ENCODE measurements around the gene B3GNT3. TPM values are rescaled to one million over a fixed set of nuclear protein-coding genes. Genes with fewer than 3 reads are reported as not detected.
A peak's percentile ranks its signal among the peaks of the same experiment; 100 is the strongest.

Gene B3GNT3
- total RNA-seq, 1 experiment from 2014 or later = 22.2 TPM

DNA sequence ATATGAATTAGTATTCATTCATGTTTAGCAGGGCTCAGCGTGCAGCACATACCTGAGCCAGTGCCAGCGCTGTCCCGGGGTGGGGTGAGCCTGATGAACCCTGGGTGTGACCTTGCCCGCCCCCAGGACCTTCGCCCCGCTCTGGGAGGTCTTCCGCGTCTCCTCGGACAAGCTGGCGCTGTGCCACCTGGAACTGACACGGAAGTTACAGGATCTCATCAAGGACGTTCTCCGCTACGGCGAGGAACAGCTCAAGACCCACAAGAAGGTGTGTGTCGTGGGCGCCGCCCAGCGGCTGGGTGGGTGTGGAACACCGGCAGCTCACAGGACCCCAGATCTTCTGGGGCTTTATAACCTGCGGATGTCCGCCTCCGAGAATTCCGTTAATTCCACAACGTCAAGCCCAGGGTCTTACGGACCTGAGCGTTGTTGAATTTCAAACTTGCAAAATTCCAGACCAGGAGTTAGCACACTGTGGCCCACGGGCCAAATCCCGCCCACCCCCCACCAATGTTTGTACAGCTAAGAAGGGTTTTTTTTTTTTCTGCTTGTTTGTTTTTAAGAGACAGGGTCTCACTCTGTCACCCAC is 28.3 kb upstream of the B3GNT3 start (continued):
- peak; percentile 34 for TF ChIP-seq TCF7L2 (IDR thresholded peaks at IDR 0.05; ENCODE audit: borderline replicate concordance, extremely low read depth, insufficient read depth, insufficient read length)

DNA sequence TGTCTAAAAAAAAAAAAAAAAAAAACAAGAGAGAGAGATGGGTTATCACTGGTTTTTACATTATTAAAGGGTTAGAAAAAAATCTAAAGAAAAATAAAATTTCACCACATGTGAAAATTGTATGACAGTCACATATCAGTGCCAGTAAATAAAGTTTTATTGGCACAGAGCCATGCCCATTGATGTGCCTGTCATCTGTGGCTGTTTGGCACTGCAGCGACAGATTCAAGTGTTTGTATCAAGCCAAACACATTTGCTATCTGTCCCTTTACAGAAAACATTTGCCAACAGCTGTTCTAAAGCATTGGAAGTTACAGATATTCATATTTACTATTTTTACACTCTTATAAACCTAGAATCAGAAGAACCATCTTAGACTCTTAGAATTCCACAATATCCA is 27.4 kb upstream of the B3GNT3 start:
- Histone ChIP-seq H3K36me3 (ENCODE audit: control insufficient read depth in 1 of 2, insufficient read depth in 2 of 2, low read length in 2 of 2) (no peaks in the 10 kb centered on the region), H3K9me3 (ENCODE audit: control insufficient read depth in 1 of 2, insufficient read depth in 1 of 2, low read depth in 1 of 2, low read length in 2 of 2) (no peaks in the 10 kb centered on the region), H3K4me3 (replicated peaks in 1 of 2; ENCODE audit: low read depth in 1 of 2, low read length in 2 of 2) (no peak overlapping the region), H3K27ac (ENCODE audit: low read depth, low read length) (no peak overlapping the region), H3K9me2 (ENCODE audit: insufficient read depth) (no peaks in the 10 kb centered on the region), H3K4me1 (ENCODE audit: control insufficient read depth in 1 of 2, insufficient read depth in 2 of 2, low read length in 2 of 2) (peaks cover 20 to 30% of the 10 kb centered on the region in 2 experiments), H3K4me2 (ENCODE audit: low read length) (no peak overlapping the region), H3K9ac (ENCODE audit: low read length) (no peak overlapping the region), H3K27me3 (ENCODE audit: insufficient read depth, low read length) (no peaks in the 10 kb centered on the region), H2AFZ (ENCODE audit: low read depth, low read length, poor library complexity, severe bottlenecking) (no peak overlapping the region), H3K79me2 (ENCODE audit: insufficient read depth, low read length) (no peaks in the 10 kb centered on the region), H4K20me1 (ENCODE audit: insufficient read depth) (no peaks in the 10 kb centered on the region)
- intact Hi-C loops (cut with micrococcal nuclease) = loop anchor here (5.0 kb wide), 4 partner anchors 50 to 325 kb away; partner anchors contain the start of gene MAP1S
- ChIA-PET CTCF (interaction anchor here (1.7 to 2.3 kb wide), 5 partner anchors 8 to 162 kb away, joined by 5 to 30 read pairs (median 13); partner anchors contain the start of gene RPL18A), POLR2A (interaction anchor here (0.7 to 1.0 kb wide), 2 partner anchors 63 to 87 kb away, joined by 3 to 4 read pairs; no protein-coding TSS in a partner anchor), RAD21 (ENCODE audit: low non-redundant PET in 1 of 2, low total read pairs in 2 of 2, uncharacterized antibody in 2 of 2, unreplicated experiment in 2 of 2) (interaction anchor here (0.7 to 1.3 kb wide), 2 partner anchors 63 to 71 kb away, joined by 3 read pairs; no protein-coding TSS in a partner anchor)
- ATAC-seq = no peak
- TF ChIP-seq RAD21 (IDR thresholded peaks at IDR 0.05; ENCODE audit: low read depth) = no peak
- TF ChIP-seq, protein P1, sequence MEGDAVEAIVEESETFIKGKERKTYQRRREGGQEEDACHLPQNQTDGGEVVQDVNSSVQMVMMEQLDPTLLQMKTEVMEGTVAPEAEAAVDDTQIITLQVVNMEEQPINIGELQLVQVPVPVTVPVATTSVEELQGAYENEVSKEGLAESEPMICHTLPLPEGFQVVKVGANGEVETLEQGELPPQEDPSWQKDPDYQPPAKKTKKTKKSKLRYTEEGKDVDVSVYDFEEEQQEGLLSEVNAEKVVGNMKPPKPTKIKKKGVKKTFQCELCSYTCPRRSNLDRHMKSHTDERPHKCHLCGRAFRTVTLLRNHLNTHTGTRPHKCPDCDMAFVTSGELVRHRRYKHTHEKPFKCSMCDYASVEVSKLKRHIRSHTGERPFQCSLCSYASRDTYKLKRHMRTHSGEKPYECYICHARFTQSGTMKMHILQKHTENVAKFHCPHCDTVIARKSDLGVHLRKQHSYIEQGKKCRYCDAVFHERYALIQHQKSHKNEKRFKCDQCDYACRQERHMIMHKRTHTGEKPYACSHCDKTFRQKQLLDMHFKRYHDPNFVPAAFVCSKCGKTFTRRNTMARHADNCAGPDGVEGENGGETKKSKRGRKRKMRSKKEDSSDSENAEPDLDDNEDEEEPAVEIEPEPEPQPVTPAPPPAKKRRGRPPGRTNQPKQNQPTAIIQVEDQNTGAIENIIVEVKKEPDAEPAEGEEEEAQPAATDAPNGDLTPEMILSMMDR (IDR thresholded peaks at IDR 0.05 in 2 of 3, conservative IDR thresholded peaks at IDR 0.05 in 1 of 3; ENCODE audit: borderline replicate concordance in 1 of 3, insufficient read depth in 1 of 3, low read depth in 2 of 3, low read length in 2 of 3) = no peak
- DNase-seq (ENCODE audit: low read depth, low spot score) = no peak
- BruUV-seq (replicated peaks) = no TSS peak

DNA sequence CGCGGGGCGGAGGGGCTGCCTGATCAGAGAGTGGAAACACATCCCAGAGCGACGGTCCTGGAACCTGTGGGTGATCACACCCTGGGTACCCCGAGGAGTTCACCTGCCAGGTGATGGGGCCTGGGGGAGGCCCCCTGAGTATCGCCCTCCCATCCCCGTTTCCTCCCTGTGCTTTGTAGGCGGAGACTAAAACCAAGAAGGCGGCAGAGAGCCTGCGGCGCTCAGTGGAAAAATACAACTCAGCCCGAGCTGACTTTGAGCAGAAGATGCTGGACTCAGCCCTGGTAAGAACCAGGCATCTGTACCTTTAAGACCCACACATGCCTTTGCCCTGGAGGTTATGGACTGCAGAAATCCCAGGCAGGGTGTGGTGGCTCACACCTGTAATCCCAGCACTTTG is 24.3 kb upstream of the B3GNT3 start:
- DNase-seq (ENCODE audit: low read depth, low spot score) = no peak
- ChIA-PET RAD21 (ENCODE audit: low non-redundant PET in 1 of 2, low total read pairs in 2 of 2, uncharacterized antibody in 2 of 2, unreplicated experiment in 2 of 2) (no interaction called here), CTCF (no interaction called here), POLR2A (no interaction called here)
- Histone ChIP-seq H4K20me1 (ENCODE audit: insufficient read depth) (no peaks in the 10 kb centered on the region), H3K4me1 (ENCODE audit: control insufficient read depth in 1 of 2, insufficient read depth in 2 of 2, low read length in 2 of 2) (peaks cover 15 to 23% of the 10 kb centered on the region in 2 experiments), H3K27me3 (ENCODE audit: insufficient read depth, low read length) (no peaks in the 10 kb centered on the region), H3K79me2 (ENCODE audit: insufficient read depth, low read length) (no peaks in the 10 kb centered on the region), H3K9me3 (ENCODE audit: control insufficient read depth in 1 of 2, insufficient read depth in 1 of 2, low read depth in 1 of 2, low read length in 2 of 2) (no peaks in the 10 kb centered on the region), H3K4me3 (replicated peaks in 1 of 2; ENCODE audit: low read depth in 1 of 2, low read length in 2 of 2) (no peak overlapping the region), H3K36me3 (ENCODE audit: control insufficient read depth in 1 of 2, insufficient read depth in 2 of 2, low read length in 2 of 2) (no peaks in the 10 kb centered on the region), H3K4me2 (ENCODE audit: low read length) (no peak overlapping the region), H3K9me2 (ENCODE audit: insufficient read depth) (no peaks in the 10 kb centered on the region), H3K9ac (ENCODE audit: low read length) (no peak overlapping the region), H2AFZ (ENCODE audit: low read depth, low read length, poor library complexity, severe bottlenecking) (no peak overlapping the region), H3K27ac (ENCODE audit: low read depth, low read length) (no peak overlapping the region)
- intact Hi-C loops (cut with micrococcal nuclease) = no loop called here
- no peak for TF ChIP-seq RAD21 (IDR thresholded peaks at IDR 0.05; ENCODE audit: low read depth)
- no peak for TF ChIP-seq CBX3 (IDR thresholded peaks at IDR 0.05; ENCODE audit: low read depth)
- no peak for TF ChIP-seq POLR2AphosphoS5 (IDR thresholded peaks at IDR 0.05; ENCODE audit: low read depth, low read length)
- TF ChIP-seq ZNF274 (IDR thresholded peaks at IDR 0.05; ENCODE audit: low read depth, low read length) = no peak
- no peak for TF ChIP-seq EZH2 (IDR thresholded peaks at IDR 0.05)
- no peak for TF ChIP-seq JUND (IDR thresholded peaks at IDR 0.05)
- no peak for TF ChIP-seq FOSL1 (IDR thresholded peaks at IDR 0.05; ENCODE audit: low read depth)
- TF ChIP-seq SIN3A (IDR thresholded peaks at IDR 0.05; ENCODE audit: low read depth) = no peak
- no TSS peak for BruUV-seq (replicated peaks)
- no peak for ATAC-seq

Data from HCT116 (cell line).